SU-DHL-6 (cell line): ENCODE data around the gene SLC12A5.

Experiments
- H2AFZ ChIP-seq: fragments of 200-600 bp; sonication (generic); 2 replicates; pipeline ENCODE4 v1.6.1; 2014; ENCODE audit warnings: low read depth, mild to moderate bottlenecking, moderate library complexity, mixed read lengths, antibody characterized with exemption, low read length; ENCODE audit not compliant: severe bottlenecking
- H3F3A ChIP-seq: fragments of 200-600 bp; shearing (Covaris generic); 2 replicates; pipeline ENCODE4 v1.6.0; 2016; ENCODE audit warnings: antibody characterized with exemption, mild to moderate bottlenecking; ENCODE audit not compliant: insufficient read depth
- H3K27ac ChIP-seq: fragments of 200-600 bp; sonication (generic); 2 replicates; pipeline ENCODE4 v1.5.1; 2016; ENCODE audit warnings: low read depth, mild to moderate bottlenecking, low read length, moderate library complexity, mixed read lengths
- H3K27me3 ChIP-seq: fragments of 200-600 bp; sonication (generic), shearing (Covaris generic); 2 replicates; pipeline ENCODE4 v1.6.0; 2014; ENCODE audit warnings: mild to moderate bottlenecking, low read length
- H3K36me3 ChIP-seq: fragments of 200-600 bp; sonication (generic); 2 replicates; pipeline ENCODE4 v1.6.1; 2014; ENCODE audit warnings: mild to moderate bottlenecking, low read length, mixed read lengths
- H3K4me2 ChIP-seq: fragments of 300-600, 200-600 bp; shearing (Covaris generic), sonication (generic); 2 replicates; pipeline ENCODE4 v1.6.0; 2014; ENCODE audit warnings: low read length, low read depth, mild to moderate bottlenecking; ENCODE audit not compliant: poor library complexity, severe bottlenecking
- H3K4me3 ChIP-seq: fragments of 200-600 bp; sonication (generic); 2 replicates; pipeline ENCODE4 v1.5.1; 2014; ENCODE audit warnings: antibody characterized with exemption, low read length, mild to moderate bottlenecking, mixed read lengths; ENCODE audit not compliant: insufficient read depth, poor library complexity, severe bottlenecking
- H3K79me2 ChIP-seq: fragments of 200-600 bp; sonication (generic); 2 replicates; pipeline ENCODE4 v1.6.1; 2014; ENCODE audit warnings: mild to moderate bottlenecking, low read length, moderate library complexity; ENCODE audit not compliant: insufficient read depth
- H3K9ac ChIP-seq: fragments of 200-600 bp; sonication (generic); 2 replicates; pipeline ENCODE4 v1.7.0; 2014; ENCODE audit warnings: mild to moderate bottlenecking, low read length
- H3K9me2 ChIP-seq: fragments of 200-600 bp; sonication (generic); replicated peaks from 2 replicates; pipeline ENCODE4 v1.6.1; 2014; ENCODE audit warnings: low read length; ENCODE audit not compliant: insufficient read depth
- H3K9me3 ChIP-seq: fragments of 200-600 bp; sonication (generic); 2 replicates; pipeline ENCODE4 v1.6.1; 2014; ENCODE audit warnings: low read length, mixed read lengths; ENCODE audit not compliant: insufficient read depth
- H4K20me1 ChIP-seq: fragments of 200-600 bp; sonication (generic); 2 replicates; pipeline ENCODE4 v1.6.1; 2014; ENCODE audit warnings: low read depth, mild to moderate bottlenecking, antibody characterized with exemption, low read length, moderate library complexity, mixed read lengths
- EZH2phosphoT487 ChIP-seq: fragments of 200-600 bp; sonication (generic), shearing (Covaris generic); conservative IDR thresholded peaks from 2 replicates; pipeline ENCODE4 v1.6.1; 2018; ENCODE audit warnings: mild to moderate bottlenecking, antibody characterized with exemption, low read length, moderate library complexity, mixed read lengths
- TF ChIP-seq, protein P1 (sequence below): fragments of 200-600 bp; sonication (generic); IDR thresholded peaks from one replicate; pipeline ENCODE4 v1.5.1; 2017; ENCODE audit warnings: antibody characterized with exemption, mild to moderate bottlenecking, low read length, moderate library complexity; ENCODE audit not compliant: insufficient read depth, poor library complexity, severe bottlenecking

The SLC12A5 gene

DNA sequence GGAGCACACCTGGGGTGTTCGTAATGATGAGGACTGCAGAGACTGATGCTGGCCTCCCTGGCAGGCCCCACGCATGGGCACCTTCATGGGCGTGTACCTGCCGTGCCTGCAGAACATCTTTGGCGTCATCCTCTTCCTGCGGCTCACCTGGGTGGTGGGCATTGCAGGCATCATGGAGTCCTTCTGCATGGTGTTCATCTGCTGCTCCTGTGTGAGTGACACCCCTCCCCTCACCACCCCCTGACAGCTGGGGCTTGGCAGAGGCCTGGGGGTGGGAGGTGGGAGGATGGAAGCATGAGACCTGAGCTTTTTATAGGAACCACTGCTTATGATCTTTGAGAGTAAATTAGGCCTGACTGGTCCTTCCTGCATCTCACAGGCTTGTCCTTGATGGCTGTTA, 6.7 kb downstream of the SLC12A5 start:
- H2AFZ ChIP-seq: no peak overlapping the region
- no peak for TF ChIP-seq EZH2phosphoT487
- TF ChIP-seq, protein P1, sequence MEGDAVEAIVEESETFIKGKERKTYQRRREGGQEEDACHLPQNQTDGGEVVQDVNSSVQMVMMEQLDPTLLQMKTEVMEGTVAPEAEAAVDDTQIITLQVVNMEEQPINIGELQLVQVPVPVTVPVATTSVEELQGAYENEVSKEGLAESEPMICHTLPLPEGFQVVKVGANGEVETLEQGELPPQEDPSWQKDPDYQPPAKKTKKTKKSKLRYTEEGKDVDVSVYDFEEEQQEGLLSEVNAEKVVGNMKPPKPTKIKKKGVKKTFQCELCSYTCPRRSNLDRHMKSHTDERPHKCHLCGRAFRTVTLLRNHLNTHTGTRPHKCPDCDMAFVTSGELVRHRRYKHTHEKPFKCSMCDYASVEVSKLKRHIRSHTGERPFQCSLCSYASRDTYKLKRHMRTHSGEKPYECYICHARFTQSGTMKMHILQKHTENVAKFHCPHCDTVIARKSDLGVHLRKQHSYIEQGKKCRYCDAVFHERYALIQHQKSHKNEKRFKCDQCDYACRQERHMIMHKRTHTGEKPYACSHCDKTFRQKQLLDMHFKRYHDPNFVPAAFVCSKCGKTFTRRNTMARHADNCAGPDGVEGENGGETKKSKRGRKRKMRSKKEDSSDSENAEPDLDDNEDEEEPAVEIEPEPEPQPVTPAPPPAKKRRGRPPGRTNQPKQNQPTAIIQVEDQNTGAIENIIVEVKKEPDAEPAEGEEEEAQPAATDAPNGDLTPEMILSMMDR: no peak
- H3K4me2 ChIP-seq: no peak overlapping the region
- H3K9me2 ChIP-seq: no peaks in the 10 kb centered on the region
- H3K9ac ChIP-seq: no peak overlapping the region
- H3K36me3 ChIP-seq: no peaks in the 10 kb centered on the region
- H3K27ac ChIP-seq: no peak overlapping the region
- no peak overlapping the region for H3K4me3 ChIP-seq
- H3K9me3 ChIP-seq: no peaks in the 10 kb centered on the region
- no peaks in the 10 kb centered on the region for H3K79me2 ChIP-seq
- no peaks in the 10 kb centered on the region for H4K20me1 ChIP-seq
- no peaks in the 10 kb centered on the region for H3F3A ChIP-seq
- H3K27me3 ChIP-seq: no peaks in the 10 kb centered on the region

DNA sequence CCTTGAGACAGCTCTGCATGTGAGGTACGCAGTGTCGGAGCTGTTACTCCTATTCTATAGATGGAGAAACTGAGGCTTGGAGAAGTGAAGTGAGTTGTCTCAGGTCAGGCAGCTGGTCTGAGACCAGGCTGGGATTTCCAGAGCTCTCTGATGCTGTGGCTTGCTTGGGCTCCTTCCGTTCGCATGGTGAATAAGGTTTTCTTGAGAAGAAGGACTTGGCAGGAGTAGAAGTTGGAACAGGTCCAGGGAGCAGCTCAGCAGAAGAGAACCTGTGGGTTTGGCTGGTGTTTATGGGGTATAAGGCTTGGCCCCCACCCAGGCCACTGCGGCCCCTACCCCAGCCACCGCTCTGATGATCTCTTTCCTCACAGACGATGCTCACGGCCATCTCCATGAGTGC, 7.4 kb downstream of the SLC12A5 start:
- no peak overlapping the region for H3K4me3 ChIP-seq
- TF ChIP-seq, protein P1: no peak
- TF ChIP-seq EZH2phosphoT487: no peak
- H4K20me1 ChIP-seq: no peaks in the 10 kb centered on the region
- H3K9me3 ChIP-seq: no peaks in the 10 kb centered on the region
- no peaks in the 10 kb centered on the region for H3K27me3 ChIP-seq
- no peak overlapping the region for H3K27ac ChIP-seq
- H3K79me2 ChIP-seq: no peaks in the 10 kb centered on the region
- no peak overlapping the region for H3K9ac ChIP-seq
- H2AFZ ChIP-seq: no peak overlapping the region
- H3K9me2 ChIP-seq: no peaks in the 10 kb centered on the region
- H3K36me3 ChIP-seq: no peaks in the 10 kb centered on the region
- H3F3A ChIP-seq: no peaks in the 10 kb centered on the region
- no peak overlapping the region for H3K4me2 ChIP-seq

DNA sequence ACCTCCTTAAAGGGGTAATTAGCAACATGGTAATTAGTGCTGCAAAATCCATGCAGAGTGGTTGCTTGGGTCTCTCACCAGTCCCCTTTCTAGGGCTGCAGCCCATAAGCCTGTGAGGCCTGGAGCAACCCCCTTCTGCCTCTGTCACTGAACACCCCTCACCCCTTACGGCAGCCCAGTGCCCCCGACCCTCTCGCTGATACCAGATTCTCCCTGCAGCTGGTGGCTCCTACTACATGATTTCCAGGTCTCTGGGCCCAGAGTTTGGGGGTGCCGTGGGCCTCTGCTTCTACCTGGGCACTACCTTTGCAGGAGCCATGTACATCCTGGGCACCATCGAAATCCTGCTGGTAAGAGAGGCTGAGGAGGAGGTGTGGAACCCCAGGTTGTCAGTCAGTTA, 8.0 kb downstream of the SLC12A5 start:
- Histone ChIP-seq H3K4me3 (no peak overlapping the region), H3K27me3 (no peaks in the 10 kb centered on the region), H4K20me1 (no peaks in the 10 kb centered on the region), H3K4me2 (no peak overlapping the region), H3K27ac (no peak overlapping the region), H3K9me3 (no peaks in the 10 kb centered on the region), H2AFZ (no peak overlapping the region), H3K9me2 (no peaks in the 10 kb centered on the region), H3K79me2 (no peaks in the 10 kb centered on the region), H3K36me3 (no peaks in the 10 kb centered on the region), H3F3A (no peaks in the 10 kb centered on the region), H3K9ac (no peak overlapping the region)
- TF ChIP-seq, protein P1: no peak
- TF ChIP-seq EZH2phosphoT487: no peak
